ENCODE results near the gene NAPA.

GRCh38 chr19:47505506-47505905 lies 9.4 kb downstream of the NAPA start:
- TF ChIP-seq, protein P1, sequence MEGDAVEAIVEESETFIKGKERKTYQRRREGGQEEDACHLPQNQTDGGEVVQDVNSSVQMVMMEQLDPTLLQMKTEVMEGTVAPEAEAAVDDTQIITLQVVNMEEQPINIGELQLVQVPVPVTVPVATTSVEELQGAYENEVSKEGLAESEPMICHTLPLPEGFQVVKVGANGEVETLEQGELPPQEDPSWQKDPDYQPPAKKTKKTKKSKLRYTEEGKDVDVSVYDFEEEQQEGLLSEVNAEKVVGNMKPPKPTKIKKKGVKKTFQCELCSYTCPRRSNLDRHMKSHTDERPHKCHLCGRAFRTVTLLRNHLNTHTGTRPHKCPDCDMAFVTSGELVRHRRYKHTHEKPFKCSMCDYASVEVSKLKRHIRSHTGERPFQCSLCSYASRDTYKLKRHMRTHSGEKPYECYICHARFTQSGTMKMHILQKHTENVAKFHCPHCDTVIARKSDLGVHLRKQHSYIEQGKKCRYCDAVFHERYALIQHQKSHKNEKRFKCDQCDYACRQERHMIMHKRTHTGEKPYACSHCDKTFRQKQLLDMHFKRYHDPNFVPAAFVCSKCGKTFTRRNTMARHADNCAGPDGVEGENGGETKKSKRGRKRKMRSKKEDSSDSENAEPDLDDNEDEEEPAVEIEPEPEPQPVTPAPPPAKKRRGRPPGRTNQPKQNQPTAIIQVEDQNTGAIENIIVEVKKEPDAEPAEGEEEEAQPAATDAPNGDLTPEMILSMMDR (IDR thresholded peaks at IDR 0.05) = no peak
- TF ChIP-seq EP300 (IDR thresholded peaks at IDR 0.05) = no peak

Measured in stomach (tissue), 4 donors.